Measurements from ENCODE around the gene ZNF492.
A peak's percentile ranks its signal among the peaks of the same experiment; 100 is the strongest.
"Not testable (repeated sequence)": the region's sequence is repeated elsewhere in the genome, so short reads cannot be mapped to it uniquely, and the experiment has no call there.

ZNF492 gene

DNA sequence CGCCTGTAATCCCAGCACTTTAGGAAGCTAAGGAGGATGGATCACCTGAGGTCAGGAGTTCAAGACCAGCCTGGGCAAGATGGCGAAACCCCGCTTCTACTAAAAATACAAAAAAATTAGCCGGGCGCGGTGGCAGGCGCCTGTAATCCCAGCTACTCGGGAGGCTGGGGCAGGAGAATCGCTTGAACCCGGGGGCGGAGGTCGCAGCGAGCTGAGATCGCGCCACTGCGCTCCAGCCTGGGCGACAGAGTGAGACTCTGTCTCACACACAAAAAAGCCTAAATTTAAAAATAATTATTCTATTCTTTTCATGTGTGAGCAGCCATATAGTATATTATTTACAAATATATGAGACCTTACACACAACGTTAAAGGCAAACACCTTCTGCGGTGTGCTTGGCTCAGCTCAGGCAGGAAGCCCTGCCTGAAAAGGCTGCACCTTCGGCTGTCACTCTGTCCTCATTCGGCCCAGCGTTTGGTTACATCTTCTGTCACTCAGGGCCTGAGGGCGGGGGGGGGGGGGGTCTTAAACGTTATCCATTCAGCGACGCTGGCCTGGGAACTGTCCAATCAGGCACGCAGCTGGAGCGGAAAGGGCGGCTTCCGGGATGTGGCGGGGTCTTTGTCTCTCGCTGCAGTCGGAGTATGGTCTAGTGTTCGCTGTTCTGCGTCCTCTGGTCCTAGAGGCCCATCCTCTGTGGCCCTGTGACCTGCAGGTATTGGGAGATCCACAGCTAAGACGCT, at the start of gene ZNF492:
TSS of gene ZNF492 (plus strand) at position 619 of the 744 bp plus-strand sequence. CDS start 19,076 bp downstream, outside the sequence.
- DNase-seq = peak; percentile 96

DNA sequence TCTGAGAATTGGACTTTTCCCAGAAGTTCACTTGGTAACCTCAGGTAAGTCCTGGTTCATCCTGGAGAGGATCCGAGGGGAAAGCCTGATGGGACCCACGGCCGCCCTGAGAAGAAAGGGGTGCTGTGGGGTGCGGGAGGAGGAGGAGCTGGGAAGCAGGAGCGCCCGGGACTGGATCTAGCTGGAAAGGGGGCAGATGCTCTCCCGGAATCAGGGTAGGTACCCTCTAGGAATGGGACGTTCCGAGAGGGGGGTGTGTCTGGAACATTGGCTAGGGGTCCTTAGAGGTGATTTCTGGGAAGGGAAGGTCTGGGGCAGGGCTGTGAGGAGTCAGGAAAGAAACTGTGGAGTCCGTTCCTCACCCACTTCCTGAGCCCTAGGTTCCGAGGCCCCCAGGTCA, 38.7 kb upstream of the ZNF492 start:
- no peak for DNase-seq

DNA sequence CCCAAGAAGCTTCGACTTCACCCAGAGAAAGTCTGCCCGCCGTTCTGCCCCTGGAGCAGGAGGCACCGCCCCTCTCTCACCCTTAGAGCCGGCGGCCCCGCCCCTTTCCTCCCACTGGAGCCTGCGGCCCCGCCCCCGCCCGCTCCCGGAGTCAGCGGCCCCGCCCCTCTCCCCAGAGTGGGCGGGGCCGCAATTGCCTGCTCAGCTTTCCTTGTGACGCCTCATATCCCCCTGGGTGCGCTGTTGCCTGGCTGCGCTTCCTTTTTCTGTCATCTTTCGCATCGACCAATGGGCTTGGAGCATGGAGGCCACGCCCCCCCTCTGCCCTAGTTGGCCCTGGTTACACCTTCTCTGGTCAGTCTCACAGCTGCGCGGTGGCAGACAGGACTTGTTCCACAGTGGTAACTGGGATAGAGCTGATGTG, 38.2 kb upstream of the ZNF492 start:
- DNase-seq = no peak

DNA sequence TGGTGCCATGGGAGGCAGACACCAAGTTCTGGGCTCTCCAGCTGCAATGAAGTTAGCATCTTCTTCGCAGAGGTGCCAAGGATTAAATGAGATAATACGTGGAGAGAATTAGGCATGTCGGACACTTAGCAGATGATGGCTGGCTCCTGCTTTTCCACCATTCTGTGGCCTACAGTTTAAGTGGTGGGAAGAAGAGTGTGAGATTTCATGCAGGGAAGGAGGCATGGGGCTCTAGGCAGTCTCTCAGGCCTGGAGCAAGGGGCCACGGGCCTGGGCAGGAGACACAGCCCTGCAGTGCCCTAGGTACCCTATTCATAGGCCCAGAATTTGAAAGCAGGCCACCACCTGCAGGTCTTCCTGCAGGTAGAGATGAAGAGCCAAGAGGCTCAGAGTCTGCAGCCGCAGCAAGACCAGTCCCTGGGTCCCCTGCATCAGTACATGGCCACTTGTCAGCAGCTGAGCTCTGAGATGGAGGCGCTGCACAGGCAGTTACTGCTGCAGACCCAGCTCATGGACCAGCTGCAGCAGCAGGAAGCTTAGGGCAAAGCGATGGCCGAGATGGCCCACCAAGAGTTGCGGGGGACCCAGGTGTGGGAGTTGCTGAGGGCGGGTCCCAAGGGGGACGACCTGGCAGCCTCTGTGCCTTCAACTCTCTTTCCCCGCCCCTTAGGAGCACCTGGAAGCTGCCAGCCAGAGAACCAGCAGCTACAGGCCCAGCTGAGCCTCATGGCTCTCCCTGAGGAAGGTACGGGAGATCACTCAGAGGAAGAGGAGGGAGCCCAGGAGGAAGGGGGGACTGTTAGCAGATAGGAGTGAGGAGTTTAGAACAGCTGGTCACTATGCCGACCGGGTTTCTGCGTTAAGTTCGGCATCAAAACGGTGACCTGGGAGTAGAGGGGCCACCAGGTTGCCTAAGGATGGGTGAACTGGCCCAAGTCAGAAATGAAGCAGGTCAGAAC, 33.2 kb upstream of the ZNF492 start:
- no peak for DNase-seq

DNA sequence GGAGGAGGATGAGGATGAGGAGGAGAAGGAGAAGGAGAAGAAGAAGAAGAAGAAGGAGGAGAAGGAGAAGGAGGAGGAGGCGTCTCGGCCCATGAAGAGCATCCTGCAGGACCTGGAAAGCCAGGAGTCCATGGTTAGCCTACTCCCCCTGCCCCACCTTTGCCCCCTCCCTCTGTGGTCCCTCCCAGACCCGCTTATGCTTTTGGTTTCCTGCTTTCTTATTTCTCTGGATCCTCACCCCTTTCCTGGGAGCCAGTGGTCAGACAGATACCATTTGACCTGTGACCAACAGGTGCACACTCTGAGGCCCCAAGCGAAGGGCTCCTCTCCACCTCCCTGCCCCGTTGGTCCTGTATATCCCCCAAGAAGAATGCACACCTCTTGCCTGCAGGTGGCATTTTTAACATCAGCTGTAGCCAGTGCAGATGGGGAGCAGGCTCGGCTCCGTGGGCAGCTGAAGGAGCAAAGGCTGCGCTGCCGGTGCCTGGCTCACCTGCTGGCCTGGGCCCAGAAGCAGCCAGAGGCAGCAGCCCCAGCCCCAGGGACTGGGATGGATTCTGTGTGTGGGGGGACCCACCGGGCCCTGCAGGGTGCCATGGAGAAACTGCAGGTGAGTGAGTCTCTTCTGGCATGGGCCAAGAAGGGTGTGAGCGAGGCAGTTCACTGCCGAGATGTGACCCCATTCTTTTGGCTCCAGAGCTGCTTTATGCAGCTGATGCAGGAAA, 32.1 kb upstream of the ZNF492 start:
- DNase-seq = no peak

DNA sequence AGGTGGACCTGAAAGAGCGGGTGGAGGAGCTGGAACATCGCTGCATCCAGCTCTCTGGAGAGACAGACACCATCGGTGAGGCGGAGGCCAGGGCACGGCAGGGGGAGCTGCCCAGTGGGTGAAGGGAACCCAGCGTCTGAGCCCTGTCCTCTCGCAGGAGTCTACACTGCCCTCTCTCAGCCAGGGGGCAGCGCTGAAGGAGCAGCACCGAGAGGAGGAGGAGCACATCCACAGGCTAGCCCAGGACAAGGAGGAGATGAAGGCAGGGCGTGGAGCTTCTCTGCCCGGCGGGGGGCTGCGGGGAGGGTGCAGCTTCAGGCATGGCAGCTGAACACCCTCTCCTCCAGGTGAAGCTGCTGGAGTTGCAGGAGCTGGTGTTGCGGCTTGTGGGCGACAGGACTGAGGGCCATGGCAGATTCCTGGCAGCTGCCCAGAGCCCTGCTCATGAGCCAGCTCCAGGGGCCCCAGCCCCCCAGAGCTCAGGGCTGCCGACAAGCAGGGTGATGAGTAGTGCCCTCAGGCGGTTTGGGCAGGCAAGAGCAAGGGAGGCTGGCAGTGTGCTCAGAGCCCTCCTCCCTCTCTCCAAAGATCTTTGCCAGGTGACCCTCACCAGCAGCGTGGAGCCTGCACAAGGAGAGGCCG, 31.4 kb upstream of the ZNF492 start:
- no peak for DNase-seq

DNA sequence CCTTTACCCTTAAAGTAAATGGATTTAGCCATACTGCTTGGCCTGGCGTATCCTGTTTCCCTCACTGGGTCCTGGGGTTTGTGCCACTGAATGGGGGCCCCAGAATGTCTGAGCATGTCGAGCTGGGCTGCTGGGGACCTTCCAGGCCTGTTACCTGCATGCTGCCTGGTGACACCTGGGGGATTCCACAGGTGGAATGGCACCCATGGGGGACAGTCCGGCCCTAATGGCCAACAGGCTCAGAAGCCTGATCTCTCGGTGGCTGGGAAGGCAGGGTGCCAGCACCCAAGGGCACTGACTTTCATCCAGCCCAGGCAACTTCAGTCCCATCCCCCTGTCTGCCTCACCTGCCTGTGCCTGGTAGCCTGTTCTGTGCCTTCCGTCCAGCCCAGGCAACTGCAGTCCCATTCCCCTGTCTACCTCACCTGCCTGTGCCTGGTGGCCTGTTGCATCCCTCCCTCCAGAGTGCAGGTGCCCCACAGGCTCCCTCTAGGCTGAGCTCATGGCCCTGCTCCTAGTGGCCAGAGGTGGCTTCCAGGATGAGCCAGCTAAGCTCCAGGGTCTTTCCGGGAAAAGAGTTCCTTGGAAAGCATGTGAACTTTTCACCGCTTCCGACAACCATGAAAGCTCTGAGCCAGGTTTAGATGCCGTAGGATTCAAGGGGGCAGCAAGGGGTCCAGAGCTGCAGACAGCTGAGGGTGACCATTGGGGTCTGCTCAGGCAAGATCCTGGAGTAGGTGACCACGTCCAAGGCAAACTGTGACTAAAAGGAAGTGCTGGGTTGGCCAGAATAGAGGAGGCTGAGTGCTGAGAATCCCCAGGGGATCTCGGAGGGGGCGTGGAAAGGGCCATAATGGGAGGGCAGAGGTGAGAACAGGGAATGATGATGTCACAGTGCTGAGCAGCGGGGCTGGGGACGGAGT, 30.3 kb upstream of the ZNF492 start:
- DNase-seq = no peak

DNA sequence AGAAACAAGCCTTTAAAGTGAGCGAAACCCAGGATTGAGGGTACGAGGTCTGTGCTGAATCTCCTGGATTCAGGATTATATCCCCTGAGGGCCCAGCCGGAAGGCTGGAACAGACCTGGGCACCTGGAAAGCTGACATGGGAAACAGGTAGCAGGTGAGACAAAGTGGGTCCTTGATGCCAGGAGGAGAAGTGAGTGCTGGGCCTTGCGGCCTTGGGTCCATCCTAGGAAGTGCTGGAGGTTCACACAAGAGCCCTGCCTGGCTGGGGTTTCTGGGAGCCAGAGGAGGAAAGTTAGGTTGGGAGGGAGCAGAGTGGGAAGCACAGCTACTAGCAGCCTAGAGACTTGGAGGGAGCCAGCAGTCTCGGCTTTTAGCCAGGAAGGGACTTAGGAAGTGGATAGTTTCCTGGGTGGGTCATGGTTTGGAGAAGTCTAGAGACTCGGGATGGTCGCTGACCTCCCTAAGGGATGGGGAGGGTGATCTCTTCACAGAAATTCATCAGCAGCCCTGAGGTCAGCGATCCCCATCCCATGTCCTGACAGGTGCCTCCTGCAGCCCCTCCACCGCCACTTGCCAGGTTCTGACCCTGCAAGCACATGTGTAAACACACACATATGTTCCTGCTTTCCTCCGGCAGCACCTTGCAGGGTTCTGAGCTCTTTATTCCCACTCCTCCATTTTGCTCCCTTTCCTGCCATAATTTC, 29.4 kb upstream of the ZNF492 start:
- no peak for DNase-seq

DNA sequence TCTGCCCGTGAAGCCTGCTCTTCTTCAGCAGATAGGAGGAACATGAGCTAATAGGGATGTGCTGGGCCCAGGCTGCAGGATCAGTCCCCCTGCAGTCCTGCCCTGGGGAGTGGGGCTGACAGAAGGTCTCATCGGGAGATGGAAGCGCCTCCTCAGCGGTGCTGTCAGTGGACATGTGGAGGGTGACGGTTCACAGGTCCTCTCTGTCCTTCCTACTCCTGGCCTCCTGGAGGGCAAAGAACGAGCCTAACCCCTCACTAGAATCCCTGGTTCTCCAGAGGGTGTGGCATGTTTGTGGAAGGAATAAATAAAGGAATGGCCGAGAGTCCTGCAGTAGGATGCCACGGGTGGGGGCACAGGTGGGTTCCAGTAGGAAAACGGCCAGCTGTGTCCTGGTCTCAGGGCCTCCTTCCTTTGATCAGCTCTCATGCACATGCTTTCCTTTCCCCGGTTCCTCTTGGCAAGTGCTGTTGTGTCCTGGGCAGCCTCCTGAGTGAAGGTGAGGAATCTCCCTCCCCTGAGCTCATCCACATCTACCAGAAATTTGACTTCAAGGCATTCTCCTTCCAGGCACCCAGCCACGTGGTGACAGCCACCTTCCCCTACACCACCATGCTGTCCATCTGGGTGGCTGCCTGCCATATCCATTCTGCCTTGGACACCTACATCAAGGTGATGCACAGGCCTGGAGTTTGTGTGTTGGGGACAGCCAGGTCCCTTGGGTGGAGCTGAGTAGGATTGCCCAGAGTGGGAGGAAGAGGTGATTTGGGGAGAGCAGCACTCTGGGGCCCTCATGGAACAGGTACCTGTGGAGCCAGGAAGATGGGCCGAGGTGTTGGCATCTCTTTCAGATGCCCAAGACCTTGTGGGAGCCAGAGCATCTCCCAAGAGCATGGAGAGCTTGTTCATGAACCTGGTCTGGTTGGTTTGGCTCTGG, 28.6 kb upstream of the ZNF492 start:
- DNase-seq = no peak

DNA sequence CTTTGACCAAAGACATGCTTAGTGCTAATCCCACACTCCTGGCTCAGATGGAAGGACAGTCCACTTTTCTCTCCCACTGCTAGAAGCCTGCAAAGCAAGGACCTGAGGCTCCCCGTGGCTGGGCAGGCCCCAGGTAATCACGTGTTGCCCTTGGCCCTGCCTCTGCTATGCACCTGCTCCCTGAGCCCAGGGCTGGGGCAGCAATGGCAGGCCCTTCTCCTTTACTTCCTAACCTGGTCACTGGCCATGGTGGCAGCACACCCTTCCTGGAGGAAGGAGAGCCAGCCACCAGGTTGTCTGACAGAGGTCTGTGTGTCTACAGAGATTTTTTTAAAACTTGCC, 27.9 kb upstream of the ZNF492 start:
- no peak for DNase-seq

DNA sequence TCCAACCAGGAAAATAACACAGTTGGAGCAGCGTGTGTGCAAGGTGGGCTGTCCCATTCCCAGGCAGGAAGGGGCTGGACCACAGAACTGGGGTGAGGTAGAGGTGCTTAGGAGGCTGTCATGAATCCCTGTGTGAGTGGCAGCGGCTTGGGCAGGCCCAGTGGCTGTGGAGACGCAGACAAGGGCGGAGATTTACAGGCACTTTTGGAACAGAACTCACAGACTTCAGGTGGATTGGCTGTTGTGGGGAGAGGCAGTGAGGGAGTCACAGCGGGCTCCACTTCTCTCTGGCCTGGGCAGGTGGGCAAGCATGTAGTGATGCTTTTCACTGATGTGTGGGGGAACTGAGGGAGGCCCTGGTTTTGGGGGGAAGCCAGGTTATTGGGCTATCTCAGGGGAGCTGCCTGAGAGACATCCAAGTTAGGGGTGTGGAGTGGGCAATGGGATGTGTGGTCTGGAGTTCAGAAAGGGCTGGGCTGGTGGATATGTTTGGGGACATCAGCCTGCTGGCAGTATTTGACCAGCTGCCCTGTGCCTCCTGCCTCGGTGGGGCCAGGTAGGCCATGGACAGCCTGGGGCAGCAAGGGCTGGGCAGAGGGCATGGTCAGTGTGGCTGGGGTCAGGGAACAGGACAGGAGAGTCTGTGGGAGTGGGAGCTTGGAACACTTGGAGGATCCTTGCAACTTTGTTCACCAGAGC, 27.0 kb upstream of the ZNF492 start:
- DNase-seq = no peak

DNA sequence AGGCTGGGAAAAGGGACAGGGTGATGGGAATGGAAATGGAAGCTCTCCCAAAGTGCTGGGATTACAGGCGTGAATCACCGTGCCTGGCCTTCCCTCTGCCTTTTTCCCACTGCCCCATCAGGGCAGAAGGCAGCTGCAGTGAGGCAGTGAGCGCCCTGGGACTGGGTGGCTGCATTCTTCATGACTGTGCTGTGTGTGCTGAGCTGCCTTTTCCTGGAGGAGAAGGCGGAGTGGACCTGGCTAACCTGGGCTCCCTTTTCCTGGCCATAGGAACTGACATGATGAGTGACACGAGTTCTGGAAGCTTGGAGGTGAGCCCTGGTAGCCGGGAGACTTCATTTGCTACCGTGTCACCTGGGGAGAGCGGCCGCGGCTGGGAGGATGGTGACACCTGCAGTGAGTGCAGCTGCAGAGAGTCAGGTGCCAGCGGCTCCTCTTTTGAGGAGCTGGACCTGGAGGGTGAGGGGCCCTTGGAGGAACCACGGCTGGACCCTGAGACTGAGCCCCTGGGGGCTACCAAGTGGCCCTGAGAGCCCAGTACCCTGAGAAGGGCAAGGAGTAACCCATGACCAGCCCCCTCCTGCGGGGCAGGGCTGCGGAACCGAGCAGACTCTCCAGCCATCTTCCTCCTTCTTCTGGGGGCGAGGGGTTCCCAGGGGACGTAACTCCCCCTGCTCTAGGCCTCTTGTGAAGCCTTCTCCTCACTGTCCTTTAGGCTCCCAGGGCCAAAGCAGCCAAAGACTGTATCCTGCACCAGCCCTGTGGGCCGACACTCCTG, 26.3 kb upstream of the ZNF492 start:
- no peak for DNase-seq

DNA sequence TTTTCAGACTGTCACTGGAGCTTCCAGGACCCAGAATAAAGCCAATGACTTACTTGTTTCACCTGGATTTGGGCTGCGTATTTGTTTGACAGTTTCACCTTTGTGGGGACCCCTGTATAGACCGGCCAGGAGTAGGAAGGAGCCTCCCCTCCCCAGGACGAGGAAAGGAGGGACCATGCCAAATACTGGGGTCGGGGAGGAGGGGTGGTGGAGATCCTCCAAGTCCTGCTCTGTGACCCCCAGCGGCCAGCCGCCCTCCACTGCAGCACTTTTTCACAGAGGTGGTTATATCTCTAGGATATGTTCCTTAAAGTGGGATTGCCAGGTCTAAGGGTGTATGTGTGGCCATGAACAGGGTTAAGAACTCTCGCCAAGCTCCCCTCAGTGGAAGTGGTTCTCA, 25.7 kb upstream of the ZNF492 start:
- no peak for DNase-seq

DNA sequence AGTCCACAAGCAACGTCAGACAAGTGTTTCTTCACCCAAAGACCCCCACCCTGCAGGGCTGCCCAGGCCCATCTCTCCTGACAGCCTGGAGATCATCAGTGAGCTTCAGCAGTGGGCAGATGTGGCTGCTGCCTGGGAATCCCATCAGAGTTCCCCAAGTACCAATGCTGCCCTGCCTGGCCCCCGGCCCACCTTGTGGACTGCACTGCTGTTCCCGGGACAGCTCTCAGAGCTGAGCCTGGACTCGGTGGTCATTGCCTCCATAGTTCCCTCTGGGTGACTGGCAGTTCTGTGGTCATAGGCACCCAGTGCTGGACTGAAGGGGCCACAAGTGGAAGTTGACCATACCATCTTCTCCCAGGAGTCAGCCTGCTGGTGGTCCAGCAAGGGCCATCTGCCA, 24.5 kb upstream of the ZNF492 start:
- DNase-seq = no peak

DNA sequence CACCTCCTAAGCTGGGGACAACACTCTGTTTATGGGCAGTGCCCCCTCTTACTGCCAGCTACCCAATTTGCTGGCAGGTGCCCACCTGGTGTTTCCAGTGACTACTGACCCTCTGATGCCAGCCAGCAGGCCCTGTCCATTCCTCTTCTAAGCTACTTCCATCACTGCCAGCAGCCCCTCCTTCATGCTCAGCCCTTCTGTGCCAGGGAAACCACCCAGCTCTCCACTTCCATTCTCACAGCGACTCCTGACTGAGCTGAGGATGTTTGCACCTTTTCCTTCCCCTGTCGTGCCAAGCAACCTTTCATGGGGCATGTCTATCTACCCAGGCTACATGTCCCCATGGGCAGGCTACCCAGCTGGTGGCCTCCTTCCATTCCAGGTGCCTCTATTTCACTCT, 24.0 kb upstream of the ZNF492 start:
- no peak for DNase-seq

DNA sequence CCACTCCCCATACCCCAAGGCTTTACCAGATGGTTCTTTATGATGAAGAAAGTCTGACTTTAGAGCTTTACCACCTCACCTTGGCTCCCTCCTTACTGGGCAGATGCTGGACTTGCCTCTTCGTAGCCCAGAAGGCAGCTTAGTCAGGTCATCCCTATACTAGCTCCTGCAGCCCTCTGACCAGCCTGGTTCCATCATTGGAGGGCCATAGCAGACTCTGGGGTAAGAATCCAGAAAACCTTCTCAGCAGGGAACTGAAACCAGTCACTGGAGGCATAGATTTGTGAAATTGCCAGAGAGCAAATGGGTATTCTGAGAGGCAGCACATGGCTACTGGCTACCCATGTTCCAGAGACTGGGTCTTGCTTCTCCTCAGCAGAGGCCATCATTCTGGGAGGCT, 21.8 kb upstream of the ZNF492 start:
- no peak for DNase-seq

DNA sequence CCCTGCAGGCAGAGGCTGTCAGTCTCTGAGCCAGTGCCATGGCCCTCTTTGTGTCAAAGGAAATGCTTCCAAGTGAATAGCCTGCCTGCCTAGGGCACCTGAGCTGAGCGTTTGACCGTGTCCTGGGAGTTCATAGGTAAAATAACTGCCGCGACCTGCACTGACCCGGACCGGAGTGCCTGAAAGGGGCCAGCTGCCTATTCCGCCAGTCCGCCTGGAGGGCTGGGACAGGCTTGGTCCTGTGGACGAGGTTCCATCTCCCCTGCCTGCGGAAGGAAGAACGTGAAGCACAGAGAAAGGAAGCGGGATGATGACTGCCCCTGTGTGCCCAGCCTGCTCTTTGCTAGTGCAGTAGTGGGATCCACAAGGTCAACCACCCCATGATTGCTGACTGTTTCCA, 17.5 kb upstream of the ZNF492 start:
- no peak for DNase-seq

DNA sequence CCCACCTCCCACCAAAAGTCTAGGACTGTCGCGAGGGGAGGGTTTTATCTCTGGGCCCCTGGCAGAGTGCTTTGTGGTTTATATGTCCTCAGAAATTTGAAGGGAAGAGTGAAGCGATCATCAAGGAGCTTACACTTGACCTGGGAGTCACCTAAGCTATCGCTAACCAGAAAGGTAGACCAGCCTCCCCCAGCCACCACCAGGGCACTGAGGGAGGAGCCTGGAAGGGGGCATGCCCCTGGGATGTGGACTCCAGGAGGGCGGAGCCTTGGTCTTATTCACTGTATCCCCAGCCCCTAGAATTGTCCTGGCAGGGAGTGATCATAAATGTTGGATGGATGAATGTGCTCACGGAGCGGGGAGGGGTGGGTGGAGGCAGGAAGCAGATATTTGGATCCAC, 16.9 kb upstream of the ZNF492 start:
- not testable (repeated sequence) for DNase-seq

Measured in right forelimb (tissue), 1 donor.